Fibroblast of villous mesenchyme (primary cell): ENCODE results near the gene STX1B. TPM values are rescaled to one million over a fixed set of nuclear protein-coding genes. Genes with fewer than 3 reads are reported as not detected.

Experiments used
- DNase-seq: peaks from one replicate; pipeline ENCODE4 v3.0.0-alpha.2; 2010; ENCODE audit warnings: low read depth
- H3K4me3 ChIP-seq: 2 replicates; pipeline ENCODE4 v1.5.1; 2011; ENCODE audit warnings: low read depth, mild to moderate bottlenecking, low read length
- CTCF ChIP-seq: IDR thresholded peaks from 2 replicates; pipeline ENCODE4 v1.5.1; 2012; ENCODE audit warnings: low read depth, mild to moderate bottlenecking, low read length; ENCODE audit not compliant: insufficient read depth
- total RNA-seq: library from RNA; depleted of rRNA; stranded (reverse); fragments of >200 nt; gene quantifications from 2 replicates; pipeline ENCODE4 v1.2.3, GENCODE V29; 2012

STX1B gene
- total RNA-seq, 1 donor = 2.2 TPM

GRCh38 chr16:30989469-30990047 is 20.9 kb downstream of the STX1B start:
- no peak for TF ChIP-seq CTCF
- no peak for DNase-seq
- H3K4me3 ChIP-seq = no peak overlapping the region

GRCh38 chr16:30987581-30988190 is 22.8 kb downstream of the STX1B start:
- TF ChIP-seq CTCF = no peak
- H3K4me3 ChIP-seq = no peak overlapping the region

GRCh38 chr16:30986129-30986991 is 24.1 kb downstream of the STX1B start:
- TF ChIP-seq CTCF = no peak

More at GRCh38 chr16:30987581-30988190, 22.8 kb downstream of the STX1B start:
- DNase-seq = no peak

GRCh38 chr16:30985401-30986128 is 24.9 kb downstream of the STX1B start:
- peak overlapping the region; percentile 56 for H3K4me3 ChIP-seq

More at GRCh38 chr16:30986129-30986991, 24.1 kb downstream of the STX1B start:
- H3K4me3 ChIP-seq = no peak overlapping the region
- DNase-seq = no peak

GRCh38 chr16:30984669-30985400 is 25.6 kb downstream of the STX1B start, which contains the start of gene HSD3B7:
Gene HSD3B7 (plus strand): TSS chr16:30985207. CDS start chr16:30985659, 452 bp downstream.
- peak within 1 kb of the TSS; percentile 56 for H3K4me3 ChIP-seq
- DNase-seq = peak; percentile 81
- peak; percentile 89 for TF ChIP-seq CTCF

More at GRCh38 chr16:30985401-30986128, 24.9 kb downstream of the STX1B start:
- no peak for TF ChIP-seq CTCF
- no peak for DNase-seq
